Naive thymus-derived CD8-positive, alpha-beta T cell (primary cell): Measurements from ENCODE around the gene FAM185A. TPM values are rescaled to one million over a fixed set of nuclear protein-coding genes. Genes with fewer than 3 reads are reported as not detected.
A peak's percentile ranks its signal among the peaks of the same experiment; 100 is the strongest.
"Not testable (repeated sequence)": the region's sequence is repeated elsewhere in the genome, so short reads cannot be mapped to it uniquely, and the experiment has no call there.

Source experiments
- ATAC-seq, 2 donors: fragments of 150-1000 bp; cut with Tn5 transposase in 1 of 2; sonication (Bioruptor Pico), chemical (Tn5 transposase) in 1 of 2; 1 replicate in 1 of 2; 2 replicates in 1 of 2; pipeline ENCODE4 v1.10.0; 2021; ENCODE audit warnings: mild to moderate bottlenecking in 2 of 2, moderate library complexity in 2 of 2
- POLR2A ChIA-PET: fragments of 350-600 bp; sonication (Branson Sonifier 250); formaldehyde crosslinking; loops from one replicate; lab custom pipeline; 2021; ENCODE audit warnings: antibody characterized with exemption; lab: Charles Lee
- DNase-seq, 10 donors: peaks; one replicate each; pipeline versions ENCODE4 v3.0.0 to v3.0.0-alpha.2; 2020 to 2022
- H3K27ac Mint-ChIP-seq, 10 donors: one replicate each; pipeline ENCODE4 v1.8.0; 2020 to 2022; ENCODE audit warnings: mild to moderate bottlenecking in 10 of 10, mixed read lengths in 10 of 10, moderate library complexity in 4 of 10, inconsistent platforms in 1 of 10
- H3K27me3 Mint-ChIP-seq, 5 donors: one replicate each; pipeline ENCODE4 v1.8.0; 2021 to 2022; ENCODE audit warnings: mixed read lengths in 5 of 5
- H3K36me3 Mint-ChIP-seq, 3 donors: one replicate each; pipeline ENCODE4 v1.8.0; 2020 to 2022; ENCODE audit warnings: mixed read lengths in 3 of 3, mild to moderate bottlenecking in 2 of 3, inconsistent platforms in 1 of 3
- H3K4me1 Mint-ChIP-seq, 4 donors: one replicate each; pipeline ENCODE4 v1.8.0; 2021 to 2022; ENCODE audit warnings: mixed read lengths in 4 of 4
- H3K4me3 Mint-ChIP-seq, 10 donors: one replicate each; pipeline ENCODE4 v1.8.0; 2020 to 2022; ENCODE audit warnings: mild to moderate bottlenecking in 10 of 10, mixed read lengths in 10 of 10, moderate library complexity in 6 of 10, inconsistent platforms in 1 of 10
- H3K9me3 Mint-ChIP-seq, 9 donors: one replicate each; pipeline ENCODE4 v1.8.0; 2020 to 2022; ENCODE audit warnings: mixed read lengths in 9 of 9, mild to moderate bottlenecking in 3 of 9, inconsistent platforms in 1 of 9, moderate library complexity in 1 of 9
- polyA plus RNA-seq, 3 donors: library from polyadenylated mRNA; unstranded; fragments of 300-500 nt; fragmentation: Illumina TruSeq; gene quantifications; one replicate each; pipeline ENCODE4 v1.2.3, GENCODE V29; 2021
- total RNA-seq, 8 experiments: library from RNA in 2 of 8; stranded (reverse) in 2 of 8; gene quantifications; one replicate each; pipeline ENCODE4 v1.2.3 and lab custom pipeline; 2021 to 2026

The FAM185A gene
- total and polyA plus RNA-seq, 5 experiments from 2014 or later, result 6.2 to 11.6 (median 7.1) TPM

DNA sequence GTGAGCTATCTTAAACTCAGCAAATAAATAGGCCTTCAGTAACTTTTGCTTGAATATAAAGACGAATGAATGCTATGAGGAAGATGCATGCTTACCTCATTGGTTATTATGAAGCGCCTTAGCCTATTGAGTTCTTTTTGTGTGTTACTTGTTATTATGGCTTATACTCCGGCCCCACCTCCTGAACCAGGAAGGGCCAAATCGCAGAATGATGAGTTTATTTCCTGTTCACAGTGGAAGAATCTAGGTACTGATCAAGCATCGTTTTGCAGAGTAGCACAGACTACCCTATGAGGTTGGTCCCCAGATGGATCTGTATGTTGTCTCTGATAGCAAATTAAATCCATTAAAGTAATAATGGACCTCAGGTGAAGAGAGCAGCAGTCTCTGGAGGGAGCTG lies 42.6 kb downstream of the FAM185A start:
- H3K27ac Mint-ChIP-seq, H3K27me3 Mint-ChIP-seq, POLR2A ChIA-PET, H3K4me1 Mint-ChIP-seq, DNase-seq, H3K4me3 Mint-ChIP-seq, H3K9me3 Mint-ChIP-seq, ATAC-seq: not testable (repeated sequence)
- H3K36me3 Mint-ChIP-seq, result peaks cover 7 to 36% (median 22%) of the 10 kb centered on the region in 3 donors

DNA sequence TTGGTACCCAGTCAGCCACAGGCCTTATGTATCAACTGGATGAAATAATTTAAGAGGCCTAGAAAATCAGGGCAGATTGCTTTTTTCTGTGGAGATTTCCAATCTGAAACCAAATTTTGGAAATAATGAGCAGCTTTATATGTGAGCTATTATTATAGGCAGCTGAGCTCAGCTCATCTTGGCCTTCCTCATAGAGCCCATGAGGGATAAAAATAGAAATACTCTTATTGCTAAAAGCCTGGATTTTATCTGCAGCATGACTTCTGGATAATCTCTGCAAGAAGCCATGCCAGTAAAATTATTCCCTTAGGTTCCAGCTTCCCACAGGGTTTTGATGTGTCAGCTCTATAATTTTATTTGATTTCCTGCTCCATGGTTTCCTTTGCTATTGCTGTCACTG lies 43.0 kb downstream of the FAM185A start:
- peaks cover 0 to 11% (median 7%) of the 10 kb centered on the region in 9 donors for H3K9me3 Mint-ChIP-seq
- H3K36me3 Mint-ChIP-seq, result peaks cover 12 to 40% (median 26%) of the 10 kb centered on the region in 3 donors
- H3K27me3 Mint-ChIP-seq, ATAC-seq, H3K4me1 Mint-ChIP-seq, POLR2A ChIA-PET, H3K27ac Mint-ChIP-seq, H3K4me3 Mint-ChIP-seq, DNase-seq: not testable (repeated sequence)

DNA sequence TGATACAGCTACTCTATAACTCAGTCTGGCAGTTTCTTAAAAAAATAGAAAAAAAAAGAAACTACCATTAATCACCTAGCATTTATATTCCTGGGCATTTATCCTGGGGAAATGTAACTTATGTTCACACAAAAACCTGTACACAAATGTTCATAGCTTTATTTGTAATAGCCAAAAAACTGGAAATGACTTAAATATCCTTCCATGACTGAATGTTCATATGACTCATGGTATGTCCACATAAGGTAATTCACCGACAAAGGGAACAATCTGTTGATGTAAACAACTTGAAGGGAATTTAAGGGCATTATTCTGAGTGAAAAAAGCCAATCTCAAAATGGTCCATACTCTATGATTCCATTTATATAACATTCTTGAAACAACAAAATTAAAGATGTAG lies 45.8 kb downstream of the FAM185A start:
- H3K27me3 Mint-ChIP-seq, H3K27ac Mint-ChIP-seq, POLR2A ChIA-PET, ATAC-seq, DNase-seq, H3K4me3 Mint-ChIP-seq, H3K4me1 Mint-ChIP-seq: not testable (repeated sequence)
- peaks cover 0 to 11% (median 7%) of the 10 kb centered on the region in 9 donors for H3K9me3 Mint-ChIP-seq
- H3K36me3 Mint-ChIP-seq, result peaks cover 13 to 33% (median 27%) of the 10 kb centered on the region in 3 donors

DNA sequence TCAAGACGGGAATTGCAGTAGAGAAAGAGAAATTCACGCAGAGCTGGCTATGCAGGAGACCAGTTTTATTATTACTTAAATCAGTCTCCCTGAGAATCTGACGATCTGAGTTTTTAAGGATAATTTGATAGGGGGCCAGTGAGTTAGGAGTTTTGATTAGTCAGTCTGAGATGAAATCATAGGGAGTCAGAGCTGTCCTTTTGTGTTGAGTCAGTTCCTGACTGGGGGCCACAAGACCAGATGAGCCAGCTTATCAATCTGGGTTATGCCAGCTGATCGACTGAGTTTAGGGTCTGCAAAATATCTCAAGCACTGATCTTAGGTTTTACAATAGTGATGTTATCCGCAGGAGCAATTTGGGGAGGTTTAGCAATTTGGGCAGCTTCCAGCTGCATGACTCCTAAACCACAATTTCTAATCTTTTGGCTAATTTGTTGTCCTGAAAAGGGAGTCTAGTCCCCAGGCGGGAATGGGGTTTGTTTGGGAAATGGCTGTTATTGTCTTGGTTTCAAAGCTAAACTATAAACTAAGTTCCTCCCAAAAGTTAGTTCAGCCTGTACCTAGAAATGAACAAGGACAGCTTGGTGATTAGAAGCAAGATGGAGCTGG lies 47.3 kb downstream of the FAM185A start:
- POLR2A ChIA-PET, ATAC-seq, H3K4me1 Mint-ChIP-seq, DNase-seq, H3K27me3 Mint-ChIP-seq, H3K27ac Mint-ChIP-seq, H3K4me3 Mint-ChIP-seq: not testable (repeated sequence)
- peaks cover 0 to 11% (median 8%) of the 10 kb centered on the region in 9 donors for H3K9me3 Mint-ChIP-seq
- peaks cover 12 to 33% (median 27%) of the 10 kb centered on the region in 3 donors for H3K36me3 Mint-ChIP-seq

DNA sequence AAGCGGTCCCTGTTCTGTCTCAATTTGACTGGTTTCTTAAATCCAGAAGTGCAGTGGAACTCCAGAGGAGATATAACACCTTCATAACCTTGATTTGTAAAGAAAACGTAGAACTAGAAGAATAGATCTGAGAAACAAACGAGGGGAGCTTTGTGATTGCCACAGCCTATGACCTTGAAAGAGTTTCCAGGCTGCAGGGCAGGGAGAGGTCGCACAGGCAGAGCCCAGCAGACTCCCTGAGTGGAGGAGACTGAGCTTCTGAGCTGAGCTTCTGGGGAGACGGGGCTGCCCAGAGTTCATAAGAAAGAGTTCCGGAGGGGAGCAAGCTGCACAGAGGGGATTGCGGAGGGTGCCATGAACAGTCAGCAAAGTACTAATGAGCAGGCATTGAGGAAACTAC lies 57.8 kb downstream of the FAM185A start:
- Mint-ChIP-seq H3K27ac (peak overlapping the region in 2 of 10 donors; percentile 15 to 61), H3K36me3 (peaks cover 8 to 26% (median 26%) of the 10 kb centered on the region in 3 donors), H3K4me1 (peaks cover 0 to 10% (median 2%) of the 10 kb centered on the region in 4 donors), H3K4me3 (no peak overlapping the region), H3K9me3 (peaks cover 3 to 24% (median 11%) of the 10 kb centered on the region in 9 donors), H3K27me3 (no peaks in the 10 kb centered on the region)
- DNase-seq (no peak), ATAC-seq (no peak)
- POLR2A ChIA-PET, result no interaction called here

DNA sequence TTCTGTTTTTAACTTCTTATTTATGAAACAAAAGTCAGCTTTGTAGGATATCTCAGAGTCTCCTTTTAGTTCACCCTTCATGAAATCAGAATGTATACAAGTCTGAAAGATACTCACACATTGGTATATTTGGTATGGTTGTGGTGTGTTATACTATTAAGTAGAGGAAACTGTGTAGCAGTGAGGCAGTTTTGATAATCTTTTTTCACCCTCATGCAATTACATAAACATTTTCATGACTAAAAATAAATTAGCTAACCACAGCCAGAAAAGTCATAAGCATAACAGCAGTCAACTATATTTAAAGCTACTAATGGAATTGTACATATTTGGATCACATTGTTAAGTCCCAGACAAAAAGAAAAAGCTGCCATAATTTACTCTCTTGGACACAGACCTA lies 62.1 kb downstream of the FAM185A start:
- Mint-ChIP-seq H3K36me3 (peaks cover 0 to 29% (median 22%) of the 10 kb centered on the region in 3 donors), H3K9me3 (no peaks in the 10 kb centered on the region), H3K4me1 (peaks cover 0 to 10% (median 1%) of the 10 kb centered on the region in 4 donors), H3K27me3 (peaks cover 0 to 1% (median 0%) of the 10 kb centered on the region in 5 donors), H3K27ac (no peak overlapping the region), H3K4me3 (no peak overlapping the region)
- POLR2A ChIA-PET, result no interaction called here
- DNase-seq (no peak), ATAC-seq (no peak)

DNA sequence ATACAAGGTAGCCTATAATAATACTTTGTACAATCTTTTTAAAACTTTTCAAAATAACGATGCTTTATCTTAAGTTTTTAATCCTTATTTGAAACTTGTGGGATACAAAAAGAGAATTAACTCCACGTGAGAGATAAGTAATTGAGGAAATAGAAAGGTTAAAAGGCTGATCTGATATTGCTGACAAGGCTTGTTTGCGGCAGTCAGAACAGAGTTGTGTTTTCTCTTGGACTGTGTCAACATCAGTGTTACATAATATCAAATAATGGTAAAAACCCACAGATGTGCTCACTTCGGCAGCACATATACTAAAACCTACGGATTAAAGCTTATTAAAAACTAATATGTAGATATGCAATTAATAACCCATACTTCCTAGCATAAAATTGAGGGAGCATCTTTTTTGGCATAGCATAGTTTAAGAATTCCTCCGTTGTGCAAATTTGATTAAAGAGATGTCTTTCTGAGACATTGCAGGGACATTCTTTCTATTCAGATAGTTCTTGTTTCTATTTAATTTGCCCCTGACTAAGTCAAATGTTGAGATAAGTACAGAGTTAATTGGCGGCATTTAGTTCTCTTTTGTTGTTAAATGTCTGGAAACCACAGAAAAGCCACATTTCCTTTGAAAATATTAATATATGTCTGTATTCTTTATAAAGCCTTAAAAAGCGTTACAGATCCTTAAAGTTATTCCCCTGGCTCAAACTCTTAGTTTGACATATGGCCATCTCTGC lies 63.3 kb downstream of the FAM185A start:
- POLR2A ChIA-PET, result no interaction called here
- Mint-ChIP-seq H3K4me1 (peaks cover 0 to 10% (median 1%) of the 10 kb centered on the region in 4 donors), H3K36me3 (peaks cover 0 to 29% (median 25%) of the 10 kb centered on the region in 3 donors), H3K9me3 (no peaks in the 10 kb centered on the region), H3K27ac (no peak overlapping the region), H3K27me3 (peaks cover 0 to 1% (median 0%) of the 10 kb centered on the region in 5 donors), H3K4me3 (no peak overlapping the region)
- DNase-seq (no peak), ATAC-seq (no peak)

DNA sequence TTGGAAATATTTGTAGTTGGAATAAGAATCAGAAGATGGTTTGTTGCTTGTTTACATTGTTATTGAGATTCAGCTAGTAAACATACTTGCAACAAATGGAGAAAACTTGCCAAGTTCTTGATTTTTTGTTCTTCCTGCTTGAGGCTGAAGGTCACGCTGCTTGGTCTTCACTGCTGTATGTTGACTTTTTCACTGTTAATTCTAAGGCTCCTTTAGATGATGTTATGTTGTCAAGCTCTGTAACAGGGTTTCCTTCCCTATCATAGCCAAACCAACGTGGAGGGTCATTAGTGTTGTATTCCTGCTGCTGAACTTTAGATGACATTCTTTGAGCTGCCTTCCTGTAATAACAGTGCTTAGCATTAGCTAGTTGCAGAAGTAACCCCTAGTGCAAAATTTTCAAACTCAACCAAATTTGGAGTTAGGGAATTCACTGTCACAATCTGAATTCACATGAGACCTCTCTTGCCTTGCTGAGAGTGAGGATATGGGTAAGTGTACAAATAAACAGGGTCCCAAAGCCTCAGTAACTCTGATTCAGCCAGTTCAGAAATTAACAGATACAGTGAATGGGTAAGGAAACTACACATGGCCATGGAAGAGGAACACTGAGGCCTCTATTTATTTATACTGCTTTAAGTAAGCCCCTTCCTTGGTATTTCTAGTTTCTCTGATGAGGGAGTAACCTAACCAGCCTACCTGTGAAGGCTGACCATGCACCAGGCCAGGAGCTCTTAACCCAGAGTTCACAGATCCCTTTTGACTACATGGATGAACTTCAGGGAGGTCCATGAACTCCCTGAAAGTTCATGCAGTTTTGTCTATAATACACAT lies 64.6 kb downstream of the FAM185A start:
- POLR2A ChIA-PET, result no interaction called here
- Mint-ChIP-seq H3K27ac (peak overlapping the region in 1 of 10 donors; percentile 58), H3K9me3 (no peaks in the 10 kb centered on the region), H3K36me3 (peaks cover 0 to 32% (median 24%) of the 10 kb centered on the region in 3 donors), H3K4me3 (no peak overlapping the region), H3K4me1 (peaks cover 0 to 10% (median 1%) of the 10 kb centered on the region in 4 donors), H3K27me3 (peaks cover 0 to 1% (median 0%) of the 10 kb centered on the region in 5 donors)
- ATAC-seq, result no peak
- DNase-seq, result no peak

DNA sequence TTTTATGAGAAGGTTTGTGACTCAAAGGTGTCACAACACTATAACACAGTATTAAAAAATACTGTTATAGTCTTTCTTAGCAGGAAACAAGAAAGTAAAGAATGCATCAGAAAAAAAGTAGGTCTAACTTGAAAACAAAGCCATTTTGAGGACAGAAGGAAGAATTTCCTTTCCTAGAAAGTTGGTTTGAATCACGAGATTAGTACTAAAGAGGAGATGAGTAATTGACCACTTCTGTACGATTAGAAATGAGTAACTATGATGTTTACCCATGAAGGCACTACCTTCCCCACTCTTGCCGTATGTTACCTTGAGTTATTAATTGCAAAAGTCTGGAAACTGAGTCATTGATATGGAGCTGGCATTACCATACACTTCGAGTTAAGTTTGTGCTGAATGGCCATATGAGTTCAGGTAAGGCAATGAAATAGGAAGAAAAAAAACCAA lies 65.2 kb downstream of the FAM185A start:
- no peak overlapping the region for H3K4me3 Mint-ChIP-seq
- DNase-seq (no peak), ATAC-seq (no peak)
- POLR2A ChIA-PET, result no interaction called here
- H3K4me1 Mint-ChIP-seq, result peaks cover 0 to 10% (median 1%) of the 10 kb centered on the region in 4 donors
- no peaks in the 10 kb centered on the region for H3K9me3 Mint-ChIP-seq
- H3K27ac Mint-ChIP-seq, result no peak overlapping the region
- H3K27me3 Mint-ChIP-seq, result peaks cover 0 to 1% (median 0%) of the 10 kb centered on the region in 5 donors
- H3K36me3 Mint-ChIP-seq, result peaks cover 0 to 29% (median 22%) of the 10 kb centered on the region in 3 donors

DNA sequence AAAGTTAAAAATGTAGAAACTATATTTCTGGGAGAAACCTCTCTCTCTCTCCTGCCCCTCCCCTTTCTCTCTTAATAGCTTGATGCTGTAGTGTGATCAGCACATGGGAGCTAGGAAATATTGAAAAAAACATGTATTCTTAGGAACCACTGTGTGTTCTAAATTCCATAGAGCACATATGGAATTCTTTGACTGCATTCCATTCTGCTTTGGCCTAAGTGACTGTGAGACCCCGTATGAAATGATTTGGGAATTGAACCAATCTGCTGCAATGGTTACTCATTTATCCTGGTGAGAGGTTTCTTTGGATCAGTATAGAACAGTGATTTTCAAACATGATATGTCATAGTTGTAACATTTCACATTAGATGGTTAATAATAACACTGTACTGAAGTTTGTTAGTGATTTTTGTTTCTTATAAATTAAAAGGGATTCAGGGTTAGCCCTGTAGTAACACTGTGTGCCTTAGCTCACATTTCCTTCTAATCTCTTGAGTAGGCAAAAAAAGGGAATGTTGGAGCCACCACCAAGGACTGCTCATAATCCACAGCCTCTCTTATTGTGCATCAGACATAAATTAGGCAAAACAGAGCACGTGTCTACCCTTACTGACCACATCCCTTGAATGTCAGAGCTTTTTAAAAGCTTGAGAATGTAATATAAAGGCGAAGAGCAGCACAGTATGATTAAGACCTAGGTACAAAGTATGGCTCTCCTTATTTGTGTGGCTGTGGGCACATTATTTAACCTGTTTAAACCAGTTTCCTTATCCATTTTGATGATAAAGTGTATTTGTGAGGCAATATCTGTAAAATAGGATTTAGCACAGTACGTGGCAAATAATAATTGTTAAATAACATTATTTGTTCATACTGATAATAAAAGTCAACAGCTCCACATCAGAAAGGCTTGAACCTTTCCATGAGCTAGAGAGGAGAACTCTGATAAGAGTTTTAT lies 69.1 kb downstream of the FAM185A start:
- peaks cover 4 to 31% (median 30%) of the 10 kb centered on the region in 3 donors for H3K36me3 Mint-ChIP-seq
- H3K9me3 Mint-ChIP-seq, result no peaks in the 10 kb centered on the region

DNA sequence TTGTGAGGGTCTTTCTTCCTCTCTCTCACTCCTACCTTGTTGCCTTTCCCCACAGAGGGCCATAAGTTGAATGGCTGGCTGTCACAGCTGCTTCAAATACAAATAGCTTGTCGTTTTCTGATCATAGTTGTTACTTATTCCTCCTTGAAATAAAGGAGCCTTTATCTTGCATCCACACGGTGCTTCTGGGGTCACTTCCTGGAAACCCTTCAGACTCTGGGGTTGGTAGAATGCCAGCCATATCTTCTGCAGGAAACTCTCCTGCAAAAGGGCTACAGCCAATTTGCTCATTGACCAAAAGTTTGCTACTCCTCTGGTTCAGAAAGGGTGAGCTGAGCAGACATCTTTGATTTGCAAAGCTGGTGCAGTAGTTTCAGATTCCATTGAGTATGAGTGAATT lies 70.4 kb downstream of the FAM185A start:
- Mint-ChIP-seq H3K36me3 (peaks cover 4 to 30% (median 26%) of the 10 kb centered on the region in 3 donors), H3K9me3 (no peaks in the 10 kb centered on the region), H3K27ac (no peak overlapping the region), H3K4me1 (no peaks in the 10 kb centered on the region), H3K27me3 (peaks cover 0 to 1% (median 0%) of the 10 kb centered on the region in 5 donors), H3K4me3 (no peak overlapping the region)
- DNase-seq (no peak), ATAC-seq (no peak)
- POLR2A ChIA-PET, result no interaction called here

More for the DNA sequence above, 69.1 kb downstream of the FAM185A start:
- no peak for ATAC-seq
- Mint-ChIP-seq H3K27me3 (peaks cover 0 to 1% (median 0%) of the 10 kb centered on the region in 5 donors), H3K4me3 (no peak overlapping the region), H3K27ac (no peak overlapping the region), H3K4me1 (no peaks in the 10 kb centered on the region)
- DNase-seq, result no peak
- POLR2A ChIA-PET, result no interaction called here
